WERI-Rb-1 (cell line): Measurements from ENCODE around the gene PREP.

Experiments
- DNase-seq: peaks from one replicate; pipeline ENCODE4 v3.0.0-alpha.2; 2020
- H3K27ac ChIP-seq: fragments of 250-450 bp; sonication (Bioruptor Pico); 2 replicates; pipeline ENCODE4 v1.5.1; 2020; ENCODE audit warnings: mild to moderate bottlenecking, moderate library complexity
- H3K27me3 ChIP-seq: fragments of 250-450 bp; sonication (Bioruptor Pico); 2 replicates; pipeline ENCODE4 v1.5.1; 2021; ENCODE audit warnings: mild to moderate bottlenecking, low read depth, moderate library complexity; ENCODE audit not compliant: insufficient read depth, severe bottlenecking
- H3K36me3 ChIP-seq: fragments of 250-450 bp; sonication (Bioruptor Pico); 2 replicates; pipeline ENCODE4 v1.5.1; 2020; ENCODE audit warnings: mild to moderate bottlenecking, moderate library complexity
- H3K4me3 ChIP-seq: 2 replicates; pipeline ENCODE4 v1.5.1; 2011; ENCODE audit warnings: low read depth, mild to moderate bottlenecking, control low read depth, low read length
- H3K9me3 ChIP-seq: fragments of 250-450 bp; sonication (Bioruptor Pico); 2 replicates; pipeline ENCODE4 v1.5.1; 2021; ENCODE audit warnings: mild to moderate bottlenecking, moderate library complexity; ENCODE audit not compliant: severe bottlenecking
- TF ChIP-seq, protein P1 (sequence below): IDR thresholded peaks from 2 replicates; pipeline ENCODE4 v1.5.1; 2011; ENCODE audit warnings: low read depth, mild to moderate bottlenecking, control low read depth, inconsistent platforms, low read length

The PREP gene

DNA sequence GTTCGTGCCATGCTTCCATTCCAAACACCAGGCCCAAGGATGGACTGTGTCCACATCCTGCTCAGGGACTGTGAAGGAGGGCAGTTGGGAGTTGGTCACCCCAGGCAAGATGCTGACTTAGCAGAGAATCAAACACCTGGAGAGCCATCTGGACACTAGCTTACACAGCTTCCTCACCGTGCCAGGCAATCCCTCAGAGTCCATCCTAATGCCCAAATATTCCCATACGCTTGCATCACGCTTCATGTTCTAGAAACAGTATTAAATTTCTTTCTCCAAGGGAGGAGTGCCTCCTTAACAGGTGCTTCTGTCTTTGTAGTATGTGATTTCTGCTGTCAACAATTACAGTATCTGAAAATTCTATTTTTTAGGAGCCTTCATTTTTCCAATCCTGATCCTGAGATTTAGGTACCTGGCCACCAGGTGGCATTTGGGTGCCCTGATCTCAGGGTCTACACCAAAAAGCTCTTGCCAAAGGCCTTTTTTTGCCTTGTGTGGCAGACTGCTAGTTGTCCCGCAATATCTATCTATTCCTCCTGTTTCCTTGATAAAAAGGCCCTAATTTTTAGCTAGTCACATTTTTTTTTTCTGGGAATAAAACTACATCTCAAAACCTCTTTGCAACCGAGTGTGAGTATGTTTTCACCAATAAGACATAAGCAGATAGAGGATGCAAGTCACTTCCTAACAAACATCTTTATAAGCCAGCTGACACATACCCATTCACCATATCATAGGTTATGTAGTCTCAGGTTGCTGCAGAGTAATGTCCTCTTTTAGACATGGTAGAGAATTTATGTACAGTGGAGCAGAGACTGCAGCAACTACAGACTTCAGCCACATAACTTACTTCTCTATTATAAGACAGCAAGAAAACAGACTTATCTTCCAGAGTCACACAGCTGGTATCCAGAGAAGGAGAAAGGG lies 85.0 kb downstream of the PREP start:
- H3K27me3 ChIP-seq, result no peaks in the 10 kb centered on the region
- 0 out of 2 replicates have a peak, but pooled peaks cover 4% of the 10 kb centered on the region for H3K36me3 ChIP-seq
- H3K4me3 ChIP-seq, result no peak overlapping the region
- TF ChIP-seq, protein P1, sequence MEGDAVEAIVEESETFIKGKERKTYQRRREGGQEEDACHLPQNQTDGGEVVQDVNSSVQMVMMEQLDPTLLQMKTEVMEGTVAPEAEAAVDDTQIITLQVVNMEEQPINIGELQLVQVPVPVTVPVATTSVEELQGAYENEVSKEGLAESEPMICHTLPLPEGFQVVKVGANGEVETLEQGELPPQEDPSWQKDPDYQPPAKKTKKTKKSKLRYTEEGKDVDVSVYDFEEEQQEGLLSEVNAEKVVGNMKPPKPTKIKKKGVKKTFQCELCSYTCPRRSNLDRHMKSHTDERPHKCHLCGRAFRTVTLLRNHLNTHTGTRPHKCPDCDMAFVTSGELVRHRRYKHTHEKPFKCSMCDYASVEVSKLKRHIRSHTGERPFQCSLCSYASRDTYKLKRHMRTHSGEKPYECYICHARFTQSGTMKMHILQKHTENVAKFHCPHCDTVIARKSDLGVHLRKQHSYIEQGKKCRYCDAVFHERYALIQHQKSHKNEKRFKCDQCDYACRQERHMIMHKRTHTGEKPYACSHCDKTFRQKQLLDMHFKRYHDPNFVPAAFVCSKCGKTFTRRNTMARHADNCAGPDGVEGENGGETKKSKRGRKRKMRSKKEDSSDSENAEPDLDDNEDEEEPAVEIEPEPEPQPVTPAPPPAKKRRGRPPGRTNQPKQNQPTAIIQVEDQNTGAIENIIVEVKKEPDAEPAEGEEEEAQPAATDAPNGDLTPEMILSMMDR, result no peak
- H3K9me3 ChIP-seq, result no peaks in the 10 kb centered on the region
- DNase-seq, result peak; percentile 16
- H3K27ac ChIP-seq, result no peak overlapping the region

DNA sequence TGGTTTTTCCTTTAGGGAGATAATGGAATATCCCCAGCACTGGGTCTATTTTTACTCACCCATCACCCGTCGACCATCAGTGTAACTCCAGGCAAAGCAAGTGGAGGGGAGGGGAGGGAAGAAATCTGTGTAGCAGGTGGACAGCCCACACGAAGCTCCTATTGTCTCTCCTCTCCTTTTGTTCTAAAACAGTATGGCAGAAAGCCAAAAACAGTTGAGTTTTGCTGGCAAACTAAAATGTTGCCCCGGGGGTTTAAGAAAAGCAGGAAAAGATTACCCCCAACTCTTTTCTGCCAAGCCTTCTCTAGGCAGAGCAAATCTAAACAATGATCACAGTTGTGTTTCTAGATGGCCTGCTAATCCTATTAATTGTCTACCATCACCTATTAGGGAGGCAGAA lies 89.7 kb downstream of the PREP start:
- DNase-seq, result no peak
- no peak overlapping the region for H3K27ac ChIP-seq
- H3K36me3 ChIP-seq, result no peaks in the 10 kb centered on the region
- no peak overlapping the region for H3K4me3 ChIP-seq
- TF ChIP-seq, protein P1, result no peak
- no peaks in the 10 kb centered on the region for H3K27me3 ChIP-seq
- H3K9me3 ChIP-seq, result no peaks in the 10 kb centered on the region

DNA sequence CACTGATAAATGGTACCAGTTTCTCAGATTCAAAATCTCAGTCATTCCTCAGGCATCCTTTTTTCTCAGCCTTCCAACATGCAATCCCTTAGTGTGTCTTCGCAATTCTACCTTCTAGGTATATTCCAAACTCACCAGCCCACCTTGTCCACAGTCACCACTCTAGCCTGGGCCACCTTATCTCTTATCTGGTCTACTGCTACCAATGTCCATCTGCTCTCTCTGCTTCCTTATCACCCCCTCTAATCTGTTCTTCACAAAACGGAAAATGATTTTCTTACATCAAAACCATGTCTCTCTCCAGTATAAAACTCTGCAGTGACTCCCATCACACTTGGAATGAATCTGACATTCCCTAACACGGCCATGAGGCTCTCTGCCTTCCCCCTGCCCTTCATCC lies 91.9 kb downstream of the PREP start:
- DNase-seq, result no peak
- Histone ChIP-seq H3K9me3 (no peaks in the 10 kb centered on the region), H3K27me3 (no peaks in the 10 kb centered on the region), H3K36me3 (no peaks in the 10 kb centered on the region), H3K4me3 (no peak overlapping the region), H3K27ac (no peak overlapping the region)
- TF ChIP-seq, protein P1, result no peak

DNA sequence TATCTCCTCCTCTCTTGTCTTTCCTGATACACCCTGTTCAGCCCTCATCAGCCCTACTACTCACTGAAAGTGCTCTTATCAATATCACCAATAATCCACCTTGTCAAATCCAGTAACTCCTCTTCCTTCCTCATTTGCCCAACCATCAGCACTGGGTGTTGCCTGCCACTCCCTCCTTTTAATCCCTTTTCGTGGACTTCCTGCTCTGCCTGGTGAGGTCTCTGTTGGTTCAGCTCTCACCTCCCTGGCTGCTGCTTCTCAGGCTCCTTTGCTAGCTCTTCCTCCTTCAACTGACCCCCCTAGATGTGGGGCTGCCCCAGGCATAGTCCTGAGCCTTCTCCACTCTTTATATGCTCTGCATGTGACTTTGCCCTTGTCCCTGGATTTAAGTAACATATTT lies 92.5 kb downstream of the PREP start:
- Histone ChIP-seq H3K27me3 (no peaks in the 10 kb centered on the region), H3K27ac (no peak overlapping the region), H3K4me3 (no peak overlapping the region), H3K36me3 (no peaks in the 10 kb centered on the region), H3K9me3 (no peaks in the 10 kb centered on the region)
- DNase-seq, result no peak
- TF ChIP-seq, protein P1, result no peak

DNA sequence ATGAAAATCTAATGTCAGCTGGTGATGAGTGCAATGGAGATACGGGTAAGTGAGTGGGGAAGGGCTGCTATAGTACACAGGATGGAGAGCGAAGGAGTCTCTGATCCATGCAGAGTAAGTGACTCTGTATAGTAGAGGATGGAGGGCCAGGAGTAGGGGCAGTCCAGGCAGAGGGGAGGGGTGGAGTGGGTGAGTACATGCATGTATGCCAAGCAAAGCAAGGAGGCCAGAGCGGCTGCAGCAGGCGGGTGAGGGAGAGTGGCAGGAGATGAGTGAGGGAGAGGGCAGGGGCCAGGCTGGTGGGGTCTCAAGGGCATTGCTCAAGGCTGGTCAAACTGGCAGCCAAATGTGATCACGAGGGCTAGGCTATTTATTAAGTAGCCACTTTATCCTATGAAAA lies 94.0 kb downstream of the PREP start:
- H3K4me3 ChIP-seq, result no peak overlapping the region
- H3K27ac ChIP-seq, result no peak overlapping the region
- DNase-seq, result no peak
- H3K36me3 ChIP-seq, result no peaks in the 10 kb centered on the region
- H3K27me3 ChIP-seq, result no peaks in the 10 kb centered on the region
- TF ChIP-seq, protein P1, result no peak
- no peaks in the 10 kb centered on the region for H3K9me3 ChIP-seq
